Activated T-helper 1 cell treated with anti-CD3 and anti-CD28 coated beads, Interleukin-12 subunit alpha, Interleukin-12 subunit beta, Interleukin-2, Interleukin-4 antibody, amounts not matched to agents 30 ng/mL and 10 ng/mL and 1 ng/mL, durations not matched to agents 14 hours and 24 hours and 36 hours (primary cell): Measurements from ENCODE around the gene UGT1A3. TPM values are rescaled to one million over a fixed set of nuclear protein-coding genes. Genes with fewer than 3 reads are reported as not detected.

Experiments
- DNase-seq: peaks from one replicate; pipeline ENCODE4 v3.0.0; 2021; ENCODE audit warnings: low spot score
- H3K27ac Mint-ChIP-seq: one replicate; pipeline ENCODE4 v1.8.0; 2021; ENCODE audit warnings: mild to moderate bottlenecking, mixed read lengths
- H3K27me3 Mint-ChIP-seq: one replicate; pipeline ENCODE4 v1.8.0; 2022; ENCODE audit warnings: mild to moderate bottlenecking, moderate library complexity, mixed read lengths; ENCODE audit not compliant: insufficient read depth
- H3K36me3 Mint-ChIP-seq: one replicate; pipeline ENCODE4 v1.8.0; 2021; ENCODE audit warnings: low read depth, mixed read lengths
- H3K4me1 Mint-ChIP-seq: one replicate; pipeline ENCODE4 v1.8.0; 2021; ENCODE audit warnings: low read depth, mixed read lengths
- H3K4me3 Mint-ChIP-seq: one replicate; pipeline ENCODE4 v1.8.0; 2021; ENCODE audit warnings: mild to moderate bottlenecking, moderate library complexity, mixed read lengths
- H3K9me3 Mint-ChIP-seq: one replicate; pipeline ENCODE4 v1.8.0; 2021; ENCODE audit warnings: mixed read lengths
- intact Hi-C: fragments of 100-400 bp; cut with micrococcal nuclease; formaldehyde crosslinking; loops from one replicate; pipeline ENCODE4 v1.15.1; 2024
- total RNA-seq: library from RNA; stranded (reverse); gene quantifications from 2 replicates; pipeline ENCODE4 v1.2.3, GENCODE V29; 2022

UGT1A3 gene
- total RNA-seq, 1 donor from 2014 or later, result not detected

DNA sequence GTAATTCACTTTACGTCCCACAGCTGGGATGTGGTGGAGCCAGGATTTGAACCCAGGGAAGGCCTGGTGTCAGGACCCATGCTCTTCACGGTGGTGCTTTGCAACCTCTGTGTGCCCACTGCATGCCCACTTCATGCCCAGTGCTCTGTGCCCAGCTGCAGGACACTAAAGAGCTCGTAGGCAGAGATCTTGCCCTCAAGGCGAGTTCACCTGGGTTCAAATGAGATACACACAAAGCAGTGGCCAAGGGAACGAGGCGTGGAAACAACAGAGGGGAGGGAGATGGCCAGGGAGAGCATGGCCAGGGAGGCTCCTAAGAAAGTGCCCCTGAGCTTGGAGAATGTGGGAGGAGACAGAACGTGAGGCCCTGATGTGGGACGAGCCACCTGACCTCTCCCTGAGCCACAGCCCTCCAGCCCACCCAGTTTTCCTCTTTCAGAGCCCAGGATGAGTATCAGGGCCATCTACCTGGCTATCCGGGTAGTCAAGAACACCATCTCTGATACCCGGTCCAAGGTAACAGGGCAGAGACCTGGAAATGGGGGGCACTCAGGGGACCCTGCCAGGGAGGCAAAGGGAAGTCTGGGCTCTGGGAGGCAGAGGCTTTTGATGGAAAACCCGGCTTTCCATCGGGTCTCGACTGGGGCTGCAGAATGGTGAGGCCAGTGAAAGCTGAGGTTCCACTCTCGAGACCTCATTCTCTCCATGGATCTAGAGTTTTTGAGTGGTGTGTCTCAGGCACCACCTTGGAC lies 69.7 kb downstream of the UGT1A3 start:
- Mint-ChIP-seq H3K9me3 (no peaks in the 10 kb centered on the region), H3K27ac (no peak overlapping the region), H3K36me3 (no peaks in the 10 kb centered on the region), H3K4me1 (no peaks in the 10 kb centered on the region), H3K4me3 (no peak overlapping the region), H3K27me3 (peaks cover 8% of the 10 kb centered on the region)
- no peak for DNase-seq
- intact Hi-C loops, result no loop called here

DNA sequence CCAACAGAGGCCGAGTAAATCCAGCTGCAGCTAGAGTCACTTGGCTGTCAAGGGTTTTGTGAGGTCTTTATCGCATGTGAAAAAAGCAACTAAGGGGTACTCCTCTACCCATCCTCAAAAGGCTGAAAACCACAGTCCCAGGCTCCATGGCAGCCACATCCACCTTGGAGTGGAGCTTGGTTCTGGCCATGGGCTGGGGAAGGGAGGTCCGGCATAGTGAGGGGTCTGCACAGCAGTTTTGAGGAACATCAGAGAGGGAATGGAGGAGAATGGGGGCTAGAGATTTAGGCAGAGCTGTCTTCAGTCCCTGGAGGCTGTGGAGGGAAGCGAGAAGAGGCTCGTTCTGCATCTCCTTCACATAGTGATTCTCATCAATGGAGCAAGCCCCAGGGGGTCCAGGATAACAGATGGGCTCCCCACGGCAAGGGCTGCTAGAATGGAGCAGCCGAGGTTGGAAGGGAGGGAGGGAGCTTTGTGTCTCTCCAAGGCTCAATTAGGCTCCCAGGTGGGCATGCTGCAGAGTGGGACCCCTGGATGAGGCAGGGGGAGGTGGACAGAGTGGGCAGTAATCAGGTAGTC lies 70.3 kb downstream of the UGT1A3 start:
- Mint-ChIP-seq H3K27me3 (peaks cover 8% of the 10 kb centered on the region), H3K27ac (no peak overlapping the region), H3K4me1 (no peaks in the 10 kb centered on the region), H3K4me3 (no peak overlapping the region), H3K36me3 (no peaks in the 10 kb centered on the region), H3K9me3 (no peaks in the 10 kb centered on the region)
- intact Hi-C loops, result no loop called here
- no peak for DNase-seq

DNA sequence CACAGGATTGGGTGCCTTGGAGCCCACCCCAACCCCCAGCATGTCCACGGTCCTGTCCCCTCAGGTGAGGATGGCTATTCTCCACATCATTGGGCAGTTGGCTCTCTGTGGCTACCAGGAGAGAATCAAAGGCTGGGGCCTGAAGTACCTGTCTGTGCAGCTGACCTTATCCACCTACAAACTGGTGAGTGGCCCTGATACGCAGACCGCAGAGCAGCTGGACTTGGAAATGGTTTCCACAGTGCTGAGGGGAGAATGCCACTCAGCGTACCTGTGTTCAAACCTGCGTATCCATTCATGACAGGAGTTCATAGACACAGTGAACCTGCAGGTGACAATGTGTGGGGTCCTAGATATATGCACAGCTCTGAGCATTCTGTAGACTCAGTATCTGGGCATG lies 70.9 kb downstream of the UGT1A3 start:
- intact Hi-C loops, result no loop called here

DNA sequence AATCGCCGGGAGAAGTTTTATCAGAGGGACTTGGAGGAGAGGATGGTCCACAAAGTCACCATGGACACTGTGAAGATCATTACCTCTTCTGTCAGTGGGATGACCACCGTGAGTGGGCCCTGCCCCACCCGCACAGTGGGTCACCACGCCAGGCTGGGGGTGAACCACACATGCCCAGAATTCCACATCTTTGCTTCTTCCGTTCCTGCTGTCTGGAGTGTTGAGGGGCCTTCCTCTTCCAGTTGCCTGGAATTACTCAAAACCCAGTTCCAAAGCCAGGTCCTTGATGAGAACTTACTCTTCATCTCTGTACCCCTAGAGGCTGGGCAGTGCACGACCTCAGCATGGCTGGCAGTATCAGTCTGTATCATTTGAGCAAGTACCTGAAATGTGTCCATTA lies 71.4 kb downstream of the UGT1A3 start:
- no peak overlapping the region for H3K27ac Mint-ChIP-seq
- DNase-seq, result no peak

More for the DNA sequence above, 70.9 kb downstream of the UGT1A3 start:
- Mint-ChIP-seq H3K27me3 (peaks cover 8% of the 10 kb centered on the region), H3K4me1 (no peaks in the 10 kb centered on the region), H3K4me3 (no peak overlapping the region), H3K9me3 (no peaks in the 10 kb centered on the region), H3K27ac (no peak overlapping the region), H3K36me3 (no peaks in the 10 kb centered on the region)
- no peak for DNase-seq

DNA sequence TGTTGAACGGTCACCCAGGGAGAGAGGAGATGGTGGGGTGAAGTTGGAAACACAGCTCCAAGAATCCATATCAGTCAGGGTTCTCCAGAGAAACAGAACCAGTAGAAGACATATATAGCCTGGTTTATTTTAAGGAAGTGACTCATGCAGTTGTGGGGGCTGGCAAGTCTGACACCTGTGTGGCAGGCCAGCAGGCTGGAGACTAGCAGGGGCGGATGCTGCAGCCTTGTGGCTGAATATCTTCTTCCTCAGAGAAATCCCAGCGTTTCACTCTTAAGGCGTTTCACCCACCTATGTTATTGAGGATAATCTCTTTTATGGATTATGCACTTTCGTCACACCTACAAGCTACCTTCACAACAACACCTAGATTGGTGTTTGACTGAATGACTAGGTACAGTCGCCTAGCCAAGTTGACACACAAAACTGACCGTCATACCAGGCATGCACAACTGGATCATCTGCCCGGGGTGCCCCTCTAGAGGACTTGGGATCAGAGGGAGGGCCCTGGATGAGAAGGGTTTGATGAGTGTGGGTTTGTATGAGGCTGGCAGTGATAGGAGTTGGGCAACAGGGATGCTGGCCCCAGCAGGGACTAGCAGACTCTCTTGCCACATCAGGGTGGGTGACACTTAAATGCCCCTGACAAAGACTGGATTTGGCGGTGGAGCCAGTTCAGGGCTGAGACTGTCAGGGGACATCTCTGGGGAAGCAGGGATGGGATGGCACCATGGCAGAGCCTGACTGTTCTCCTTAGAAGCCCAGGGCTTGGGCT lies 72.7 kb downstream of the UGT1A3 start:
- intact Hi-C loops, result no loop called here
- Mint-ChIP-seq H3K27ac (no peak overlapping the region), H3K36me3 (no peaks in the 10 kb centered on the region), H3K27me3 (peaks cover 8% of the 10 kb centered on the region), H3K4me1 (no peaks in the 10 kb centered on the region), H3K4me3 (no peak overlapping the region), H3K9me3 (no peaks in the 10 kb centered on the region)
- no peak for DNase-seq

More for the DNA sequence above, 71.4 kb downstream of the UGT1A3 start:
- H3K27me3 Mint-ChIP-seq, result peaks cover 8% of the 10 kb centered on the region
- intact Hi-C loops, result no loop called here
- H3K4me3 Mint-ChIP-seq, result no peak overlapping the region
- H3K36me3 Mint-ChIP-seq, result no peaks in the 10 kb centered on the region
- H3K4me1 Mint-ChIP-seq, result no peaks in the 10 kb centered on the region
- H3K9me3 Mint-ChIP-seq, result no peaks in the 10 kb centered on the region

DNA sequence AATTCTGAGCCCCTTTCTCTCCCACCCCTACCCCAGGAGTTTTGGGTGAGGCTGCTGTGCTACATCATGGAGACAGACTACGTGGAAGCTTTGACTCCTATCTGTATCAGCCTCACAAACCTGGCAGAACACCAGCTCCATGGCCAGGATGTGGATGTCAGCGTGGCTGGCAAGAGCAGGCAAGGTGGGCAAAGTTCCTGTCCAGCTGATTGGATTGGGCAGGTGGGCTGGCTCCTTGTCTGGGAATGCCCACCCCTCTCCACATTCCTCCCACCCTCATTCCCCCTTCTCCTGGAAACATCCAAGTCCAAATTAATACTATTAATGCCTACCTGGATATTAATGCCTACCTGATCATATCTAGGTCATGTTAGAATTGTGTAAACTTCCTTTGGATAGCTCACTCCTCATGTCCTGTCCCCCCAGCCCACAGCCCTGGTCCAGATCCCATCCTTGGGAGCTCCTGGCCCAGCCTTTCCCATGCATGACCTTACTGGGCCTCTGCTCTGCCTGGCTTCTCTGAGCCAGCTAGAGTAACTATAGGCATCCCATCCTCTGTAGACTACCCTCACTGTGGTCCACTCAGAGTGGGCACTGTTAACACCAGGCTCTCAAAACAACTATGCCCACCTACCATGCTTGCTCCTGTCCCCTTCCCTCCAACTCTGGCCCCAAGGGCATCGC lies 73.4 kb downstream of the UGT1A3 start:
- H3K36me3 Mint-ChIP-seq, result no peaks in the 10 kb centered on the region
- H3K4me1 Mint-ChIP-seq, result no peaks in the 10 kb centered on the region
- no peak overlapping the region for H3K27ac Mint-ChIP-seq
- no peak overlapping the region for H3K4me3 Mint-ChIP-seq
- no peaks in the 10 kb centered on the region for H3K9me3 Mint-ChIP-seq
- intact Hi-C loops, result no loop called here
- peaks cover 8% of the 10 kb centered on the region for H3K27me3 Mint-ChIP-seq
- no peak for DNase-seq

DNA sequence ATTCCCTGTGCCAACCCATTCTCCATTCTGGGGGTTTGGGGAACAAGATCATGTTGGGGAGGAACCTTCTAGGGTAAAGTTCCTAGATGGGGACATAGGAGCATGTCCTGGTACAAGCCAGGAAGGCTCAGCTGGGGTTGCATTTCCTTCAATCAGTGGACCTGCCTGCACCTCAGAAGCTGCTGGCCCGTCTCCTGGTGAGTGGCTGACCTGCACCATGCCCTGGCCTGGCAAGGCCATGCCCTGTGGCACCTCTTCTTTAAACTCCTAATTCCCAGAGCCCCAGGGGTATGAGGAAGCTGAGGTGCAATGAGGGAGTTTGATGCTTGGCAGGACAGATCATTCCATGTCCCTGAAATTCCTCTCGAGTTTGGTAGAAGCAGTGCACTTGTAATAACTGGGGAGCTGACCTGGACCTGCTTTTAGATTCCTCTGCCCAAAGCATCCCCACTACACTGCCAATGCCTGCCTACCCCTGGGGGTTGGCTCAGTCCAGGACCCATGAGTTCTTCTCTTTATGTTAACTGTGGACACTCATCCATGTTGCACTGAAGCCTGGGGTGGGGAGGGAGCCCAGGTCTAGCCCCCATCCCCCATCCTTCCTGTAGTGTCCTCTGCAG lies 74.6 kb downstream of the UGT1A3 start:
- H3K9me3 Mint-ChIP-seq, result no peaks in the 10 kb centered on the region
- no peak overlapping the region for H3K4me3 Mint-ChIP-seq
- no peaks in the 10 kb centered on the region for H3K4me1 Mint-ChIP-seq
- no peak overlapping the region for H3K27ac Mint-ChIP-seq
- intact Hi-C loops, result no loop called here
- DNase-seq, result no peak
- H3K27me3 Mint-ChIP-seq, result peaks cover 8% of the 10 kb centered on the region
- H3K36me3 Mint-ChIP-seq, result no peaks in the 10 kb centered on the region

DNA sequence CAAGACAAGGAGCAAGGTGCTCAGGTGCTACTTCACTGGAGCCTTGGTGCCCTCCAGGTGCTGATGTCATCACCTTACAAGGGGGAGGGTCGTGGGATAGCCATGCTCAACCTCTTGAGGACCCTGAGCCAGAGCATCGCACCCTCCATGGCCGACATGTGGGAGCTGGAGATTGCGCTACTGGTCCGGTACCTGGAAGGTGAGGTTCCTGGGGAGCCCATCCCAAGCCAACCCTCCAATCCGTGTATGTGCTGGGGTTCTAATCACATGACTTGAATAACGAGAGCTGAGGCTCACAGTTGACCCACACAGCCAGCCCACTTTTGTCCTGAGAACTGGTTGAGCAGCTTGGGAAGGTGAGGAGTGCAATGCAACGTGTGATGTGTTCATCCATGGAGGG lies 75.2 kb downstream of the UGT1A3 start:
- no peaks in the 10 kb centered on the region for H3K4me1 Mint-ChIP-seq
- intact Hi-C loops, result no loop called here
- no peaks in the 10 kb centered on the region for H3K36me3 Mint-ChIP-seq
- H3K9me3 Mint-ChIP-seq, result no peaks in the 10 kb centered on the region
- DNase-seq, result no peak
- no peak overlapping the region for H3K27ac Mint-ChIP-seq
- H3K27me3 Mint-ChIP-seq, result peaks cover 8% of the 10 kb centered on the region
- no peak overlapping the region for H3K4me3 Mint-ChIP-seq

DNA sequence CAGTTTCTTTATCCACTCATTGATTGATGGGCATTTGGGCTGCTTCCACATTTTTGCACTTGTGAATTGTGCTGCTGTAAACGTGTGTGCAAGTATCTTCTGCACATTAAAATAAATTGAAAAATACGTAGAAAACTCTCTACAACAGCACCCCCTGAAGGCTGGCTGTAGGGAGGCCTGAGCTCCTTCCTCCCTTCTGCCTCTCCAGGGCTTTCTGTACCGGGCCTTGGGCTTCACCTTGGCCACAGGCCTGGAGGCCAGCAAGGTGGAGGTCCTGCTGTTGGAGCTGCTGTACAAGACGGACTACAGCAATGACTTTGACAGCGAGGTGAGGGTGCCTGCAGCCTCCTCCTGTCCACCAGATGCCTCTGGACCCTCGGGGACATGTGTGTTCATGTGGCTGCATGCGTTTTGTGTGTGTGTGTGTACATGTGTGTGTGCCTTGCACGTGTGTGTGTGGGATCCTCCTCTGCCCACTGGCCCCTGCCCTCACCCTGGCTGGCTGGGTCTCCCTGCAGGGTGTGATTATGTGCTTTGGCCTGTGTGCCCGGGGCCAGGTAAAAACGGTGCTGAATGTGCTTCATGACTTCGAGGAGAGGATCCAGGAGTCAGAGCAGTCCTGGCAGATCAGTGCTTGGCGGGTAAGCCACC lies 78.5 kb downstream of the UGT1A3 start:
- Mint-ChIP-seq H3K4me1 (no peaks in the 10 kb centered on the region), H3K36me3 (no peaks in the 10 kb centered on the region), H3K9me3 (no peaks in the 10 kb centered on the region), H3K27me3 (peaks cover 4% of the 10 kb centered on the region), H3K27ac (no peak overlapping the region), H3K4me3 (no peak overlapping the region)
- intact Hi-C loops, result no loop called here
- no peak for DNase-seq

DNA sequence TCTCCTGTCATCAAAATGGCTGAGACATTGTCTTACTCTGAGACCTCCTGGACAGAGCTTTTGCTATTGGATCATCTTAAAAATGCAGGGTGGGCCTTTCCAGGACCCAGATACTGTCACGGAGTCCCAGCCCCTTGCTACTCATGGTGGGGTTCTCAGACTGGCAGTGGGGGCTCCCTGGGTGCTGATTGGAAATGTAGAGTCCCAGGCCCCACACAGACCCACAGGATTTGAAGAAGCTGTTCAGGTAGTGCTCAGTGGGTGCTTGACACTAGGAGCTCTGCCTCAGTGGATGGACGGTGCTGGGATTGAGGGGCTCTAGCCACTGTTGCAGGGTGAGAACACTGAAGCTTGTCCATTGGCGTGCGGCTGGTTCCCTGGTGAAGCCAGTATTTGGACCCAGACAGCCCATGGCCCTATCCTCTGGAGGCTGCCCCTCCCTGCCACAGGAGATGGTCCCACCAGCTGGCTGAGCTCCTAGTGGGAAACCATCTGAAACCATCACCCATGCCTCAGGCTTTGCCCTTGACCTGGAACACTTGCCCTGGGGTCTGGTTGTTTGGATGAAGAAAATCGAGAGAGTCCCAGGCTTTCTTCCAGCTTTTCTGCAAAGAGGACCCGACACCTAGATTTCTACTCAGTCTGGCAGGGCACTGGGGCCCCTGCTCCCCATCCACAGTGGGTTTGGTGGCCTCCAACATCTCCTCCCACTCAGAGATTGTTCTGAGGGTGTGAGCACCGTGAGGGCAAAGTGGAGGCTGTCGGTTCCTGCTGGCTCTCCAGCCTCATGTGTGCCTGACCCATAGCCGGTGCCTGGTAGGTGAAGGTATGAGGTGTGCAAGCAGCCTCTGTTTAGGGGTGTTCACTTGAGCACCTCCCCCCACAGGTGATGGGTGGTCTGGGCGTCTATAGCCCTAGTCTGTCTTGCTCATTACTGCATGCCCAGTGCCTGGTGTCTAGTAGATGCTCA lies 79.4 kb downstream of the UGT1A3 start:
- Mint-ChIP-seq H3K9me3 (no peaks in the 10 kb centered on the region), H3K27ac (no peak overlapping the region), H3K4me3 (no peak overlapping the region), H3K4me1 (no peaks in the 10 kb centered on the region), H3K27me3 (no peaks in the 10 kb centered on the region), H3K36me3 (no peaks in the 10 kb centered on the region)
- intact Hi-C loops, result no loop called here
- no peak for DNase-seq

DNA sequence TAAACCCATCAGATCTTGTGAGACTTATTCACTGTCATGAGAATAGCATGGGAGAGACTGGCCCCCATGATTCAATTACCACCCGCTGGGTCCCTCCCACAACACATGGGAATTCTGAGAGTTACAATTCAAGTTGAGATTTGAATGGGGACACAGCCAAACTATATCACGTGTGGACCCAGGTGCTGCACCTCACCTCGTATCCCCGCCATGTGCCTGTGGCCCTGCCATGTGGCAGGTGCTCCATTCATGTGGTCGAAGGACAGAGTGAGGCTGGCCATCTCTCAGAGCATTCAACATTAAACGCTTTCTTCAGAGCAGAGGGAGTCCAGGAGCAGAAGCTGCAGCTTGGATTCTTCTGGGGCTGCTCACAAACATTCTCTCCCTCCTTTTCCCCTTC lies 81.5 kb downstream of the UGT1A3 start:
- DNase-seq, result no peak
- intact Hi-C loops, result no loop called here
- no peaks in the 10 kb centered on the region for H3K4me1 Mint-ChIP-seq
- H3K27me3 Mint-ChIP-seq, result peaks cover 4% of the 10 kb centered on the region
- no peak overlapping the region for H3K4me3 Mint-ChIP-seq
- no peaks in the 10 kb centered on the region for H3K36me3 Mint-ChIP-seq
- no peaks in the 10 kb centered on the region for H3K9me3 Mint-ChIP-seq
- no peak overlapping the region for H3K27ac Mint-ChIP-seq
